Endodermal cell (in vitro differentiated cells): ENCODE results near the gene WDFY2. TPM values are rescaled to one million over a fixed set of nuclear protein-coding genes. Genes with fewer than 3 reads are reported as not detected.

Experiments
- DNase-seq: peaks from one replicate; pipeline ENCODE4 v3.0.0-alpha.2; 2017
- H3K27ac ChIP-seq: 2 replicates; pipeline ENCODE4 v1.5.1; 2013; ENCODE audit warnings: mild to moderate bottlenecking, low read depth, low read length, moderate library complexity
- H3K27me3 ChIP-seq: 2 replicates; pipeline ENCODE4 v1.6.1; 2013; ENCODE audit warnings: mild to moderate bottlenecking, low read length, moderate library complexity; ENCODE audit not compliant: insufficient read depth, control insufficient read depth, poor library complexity, severe bottlenecking
- H3K36me3 ChIP-seq: 2 replicates; pipeline ENCODE4 v1.7.0; 2013; ENCODE audit warnings: mild to moderate bottlenecking, low read length, moderate library complexity; ENCODE audit not compliant: control insufficient read depth, insufficient read depth
- H3K4me1 ChIP-seq: one replicate; pipeline ENCODE4 v1.7.0; 2013; ENCODE audit warnings: low read length; ENCODE audit not compliant: control insufficient read depth, insufficient read depth
- H3K4me3 ChIP-seq: 2 replicates; pipeline ENCODE4 v1.5.1; 2013; ENCODE audit warnings: mild to moderate bottlenecking, low read length, moderate library complexity
- H3K9ac ChIP-seq: 2 replicates; pipeline ENCODE4 v1.6.1; 2013; ENCODE audit warnings: mild to moderate bottlenecking, low read length, moderate library complexity; ENCODE audit not compliant: poor library complexity, severe bottlenecking; ENCODE audit errors: extremely low read depth
- H3K9me3 ChIP-seq: 2 replicates; pipeline ENCODE4 v1.6.1; 2013; ENCODE audit warnings: mild to moderate bottlenecking, low read length, moderate library complexity; ENCODE audit not compliant: control insufficient read depth
- H3K27ac Mint-ChIP-seq: 2 replicates; pipeline ENCODE4 v1.8.0; 2020; ENCODE audit warnings: mixed read lengths
- H3K27me3 Mint-ChIP-seq: 2 replicates; pipeline ENCODE4 v1.8.0; 2021; ENCODE audit warnings: mild to moderate bottlenecking, mixed read lengths; ENCODE audit not compliant: insufficient read depth
- H3K36me3 Mint-ChIP-seq: 2 replicates; pipeline ENCODE4 v1.8.0; 2020; ENCODE audit warnings: low read depth, mixed read lengths
- H3K4me1 Mint-ChIP-seq: 2 replicates; pipeline ENCODE4 v1.8.0; 2020; ENCODE audit warnings: mixed read lengths
- H3K4me3 Mint-ChIP-seq: 2 replicates; pipeline ENCODE4 v1.8.0; 2020; ENCODE audit warnings: mild to moderate bottlenecking, moderate library complexity, mixed read lengths
- H3K9me3 Mint-ChIP-seq: 2 replicates; pipeline ENCODE4 v1.8.0; 2020; ENCODE audit warnings: mild to moderate bottlenecking, mixed read lengths
- WGBS, 2 experiments: methylation state at CpG; one replicate each; pipeline versions ENCODE4 v1.1.5 to v1.1.7; 2013; ENCODE audit warnings: missing lambda C conversion rate in 2 of 2, mixed read lengths in 1 of 2; ENCODE audit not compliant: insufficient coverage in 1 of 2, insufficient read length in 1 of 2; 5-methylcytosine and 5-hydroxymethylcytosine counted together
- total RNA-seq, 2 donors: library from RNA; stranded (reverse); fragmentation: NEBNext Ultra II Directional in 1 of 2; extraction: Animal tissue kit (Norgen Biotek cat#: 25700) in 1 of 2; gene quantifications; 2 replicates in 1 of 2; 3 replicates in 1 of 2; pipeline ENCODE4 v1.2.1, GENCODE V29; 2021
- TF ChIP-seq, protein P1 (sequence below): fragments of 200-600 bp; sonication (generic); conservative IDR thresholded peaks from 2 replicates; pipeline ENCODE4 v1.5.0; 2021; ENCODE audit warnings: antibody characterized with exemption, mild to moderate bottlenecking

The WDFY2 gene
- total RNA-seq, 2 donors from 2014 or later, result 20.6 to 28.0 TPM

- peaks cover 30% of the 10 kb centered on the region for H3K9me3 Mint-ChIP-seq
- H3K36me3 Mint-ChIP-seq, result peaks cover 29% of the 10 kb centered on the region
- H3K4me3 ChIP-seq, result no peak overlapping the region
- no peak overlapping the region for H3K27ac Mint-ChIP-seq
- H3K27me3 ChIP-seq, result no peaks in the 10 kb centered on the region
- no peaks in the 10 kb centered on the region for H3K4me1 Mint-ChIP-seq
- no peaks in the 10 kb centered on the region for H3K36me3 ChIP-seq
- no peak overlapping the region for H3K9ac ChIP-seq
- H3K9me3 ChIP-seq, result peaks cover 19% of the 10 kb centered on the region
- H3K4me3 Mint-ChIP-seq, result no peak overlapping the region
- no peak for DNase-seq
- 90 to 93% methylated on average over 2 to 4 of the region's 4 CpGs for WGBS, 2 experiments
- H3K27ac ChIP-seq, result no peak overlapping the region
- no peaks in the 10 kb centered on the region for H3K27me3 Mint-ChIP-seq
- no peaks in the 10 kb centered on the region for H3K4me1 ChIP-seq
- TF ChIP-seq, protein P1, sequence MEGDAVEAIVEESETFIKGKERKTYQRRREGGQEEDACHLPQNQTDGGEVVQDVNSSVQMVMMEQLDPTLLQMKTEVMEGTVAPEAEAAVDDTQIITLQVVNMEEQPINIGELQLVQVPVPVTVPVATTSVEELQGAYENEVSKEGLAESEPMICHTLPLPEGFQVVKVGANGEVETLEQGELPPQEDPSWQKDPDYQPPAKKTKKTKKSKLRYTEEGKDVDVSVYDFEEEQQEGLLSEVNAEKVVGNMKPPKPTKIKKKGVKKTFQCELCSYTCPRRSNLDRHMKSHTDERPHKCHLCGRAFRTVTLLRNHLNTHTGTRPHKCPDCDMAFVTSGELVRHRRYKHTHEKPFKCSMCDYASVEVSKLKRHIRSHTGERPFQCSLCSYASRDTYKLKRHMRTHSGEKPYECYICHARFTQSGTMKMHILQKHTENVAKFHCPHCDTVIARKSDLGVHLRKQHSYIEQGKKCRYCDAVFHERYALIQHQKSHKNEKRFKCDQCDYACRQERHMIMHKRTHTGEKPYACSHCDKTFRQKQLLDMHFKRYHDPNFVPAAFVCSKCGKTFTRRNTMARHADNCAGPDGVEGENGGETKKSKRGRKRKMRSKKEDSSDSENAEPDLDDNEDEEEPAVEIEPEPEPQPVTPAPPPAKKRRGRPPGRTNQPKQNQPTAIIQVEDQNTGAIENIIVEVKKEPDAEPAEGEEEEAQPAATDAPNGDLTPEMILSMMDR, result no peak
These were observed 112.9 kb downstream of the WDFY2 start for GRCh38 chr13:51697181-51697580.

- no peaks in the 10 kb centered on the region for H3K27me3 ChIP-seq
- Mint-ChIP-seq H3K4me1 (no peaks in the 10 kb centered on the region), H3K36me3 (peaks cover 27% of the 10 kb centered on the region), H3K27ac (no peak overlapping the region), H3K27me3 (no peaks in the 10 kb centered on the region), H3K9me3 (peaks cover 30% of the 10 kb centered on the region), H3K4me3 (no peak overlapping the region)
- H3K4me3 ChIP-seq, result no peak overlapping the region
- TF ChIP-seq, protein P1, result no peak
- H3K27ac ChIP-seq, result no peak overlapping the region
- no peaks in the 10 kb centered on the region for H3K36me3 ChIP-seq
- WGBS, 2 experiments, result 91% methylated on average over 2 of the region's 2 CpGs; no CpG with 5 or more reads in 1 of the 2 experiments
- peaks cover 19% of the 10 kb centered on the region for H3K9me3 ChIP-seq
- H3K9ac ChIP-seq, result no peak overlapping the region
- no peak for DNase-seq
- H3K4me1 ChIP-seq, result no peaks in the 10 kb centered on the region
These were observed 113.6 kb downstream of the WDFY2 start for GRCh38 chr13:51697855-51698254.

DNA sequence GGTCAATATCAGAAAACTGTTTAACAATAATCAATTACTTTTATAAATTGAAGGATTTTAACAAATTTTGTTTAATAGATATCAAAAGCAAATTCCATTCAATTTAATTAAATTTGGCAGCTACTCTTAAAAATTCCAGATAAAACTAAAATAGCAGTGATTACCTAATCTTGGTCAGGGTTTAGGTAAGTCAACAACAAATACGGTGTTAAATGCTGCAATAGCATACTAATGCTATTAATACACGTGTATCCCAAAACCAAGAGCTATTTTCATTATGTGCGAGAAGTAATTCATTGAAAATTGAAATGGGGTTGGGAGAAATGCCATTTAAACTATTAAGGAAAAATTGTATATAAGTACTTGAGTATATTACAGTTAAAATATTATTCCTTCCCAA lies 114.1 kb downstream of the WDFY2 start:
- Histone ChIP-seq H3K9ac (no peak overlapping the region), H3K27me3 (no peaks in the 10 kb centered on the region), H3K4me1 (no peaks in the 10 kb centered on the region), H3K36me3 (no peaks in the 10 kb centered on the region), H3K27ac (no peak overlapping the region), H3K4me3 (no peak overlapping the region), H3K9me3 (peaks cover 19% of the 10 kb centered on the region)
- H3K27ac Mint-ChIP-seq, result no peak overlapping the region
- H3K27me3 Mint-ChIP-seq, result no peaks in the 10 kb centered on the region
- H3K9me3 Mint-ChIP-seq, result peaks cover 30% of the 10 kb centered on the region
- TF ChIP-seq, protein P1, result no peak
- H3K4me1 Mint-ChIP-seq, result no peaks in the 10 kb centered on the region
- DNase-seq, result no peak
- no peak overlapping the region for H3K4me3 Mint-ChIP-seq
- WGBS, 2 experiments, result 100% methylated on average over 1 to 3 of the region's 3 CpGs
- peaks cover 27% of the 10 kb centered on the region for H3K36me3 Mint-ChIP-seq
